ENCODE results near the gene COL21A1.
A peak's percentile ranks its signal among the peaks of the same experiment; 100 is the strongest.

The COL21A1 gene

DNA sequence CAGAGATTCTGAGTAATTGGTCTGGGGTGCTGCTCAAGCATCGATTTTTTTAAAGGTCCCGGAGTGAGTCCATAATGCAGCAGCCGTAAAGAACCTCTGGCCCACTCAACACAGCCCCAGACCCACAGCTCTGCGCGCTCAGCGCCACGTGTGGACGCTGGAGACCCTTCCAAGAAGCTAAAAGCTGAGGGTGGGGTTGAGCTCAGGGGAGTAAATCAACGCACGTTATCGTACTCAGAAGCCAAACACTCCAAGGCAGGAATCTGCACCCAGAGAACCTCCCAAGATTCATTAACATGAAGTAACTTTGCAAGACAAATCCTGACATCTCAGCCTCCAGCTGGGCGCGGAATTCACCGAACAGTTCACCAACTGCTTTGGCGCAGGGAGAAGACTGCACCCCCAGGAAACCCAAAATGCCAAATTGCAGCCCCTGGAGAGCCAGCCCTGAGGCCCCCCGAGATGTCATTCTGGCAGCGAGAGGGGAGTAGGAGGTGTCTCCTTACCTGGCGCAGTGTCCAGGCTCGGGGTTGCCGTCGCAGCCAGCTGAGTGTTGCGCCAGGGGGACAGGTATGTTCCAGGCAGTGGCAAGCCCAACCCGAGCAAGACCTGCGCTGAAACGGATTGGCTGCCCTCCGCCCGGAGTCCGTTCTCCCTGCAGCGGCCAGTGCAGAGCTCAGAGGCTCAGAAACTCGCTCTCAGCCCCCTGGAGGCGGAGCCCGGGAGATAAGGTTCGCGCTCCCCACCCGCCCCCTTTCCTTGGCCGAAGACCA, at the start of gene COL21A1:
COL21A1 (minus strand) TSS at position 700 of the 773 bp plus-strand sequence. CDS start 64,962 bp downstream, outside the sequence.
- Histone ChIP-seq H3F3A (ENCODE audit: control insufficient read depth, insufficient read depth) (no peaks in the 10 kb centered on the region), H3K4me3 (ENCODE audit: low read length) (no peak within 1 kb of the TSS), H4K20me1 (ENCODE audit: control insufficient read depth, insufficient read depth, low read depth, low read length) (no peaks in the 10 kb centered on the region), H3K27me3 (ENCODE audit: control insufficient read depth, low read length) (no peaks in the 10 kb centered on the region), H3K4me2 (ENCODE audit: low read length) (no peak within 1 kb of the TSS), H3K9me2 (replicated peaks; ENCODE audit: control insufficient read depth, low read length) (no peaks in the 10 kb centered on the region), H3K4me1 (ENCODE audit: control insufficient read depth, low read length) (no peaks in the 10 kb centered on the region), H3K36me3 (ENCODE audit: control insufficient read depth, low read length) (no peaks in the 10 kb centered on the region), H3K79me2 (ENCODE audit: control insufficient read depth, low read length) (no peaks in the 10 kb centered on the region), H3K27ac (ENCODE audit: low read depth, low read length) (no peak within 1 kb of the TSS), H3K9me3 (ENCODE audit: control insufficient read depth, insufficient read depth, low read length) (no peaks in the 10 kb centered on the region; the same call in 1 of the 2 replicates)
- TF ChIP-seq, protein P1, sequence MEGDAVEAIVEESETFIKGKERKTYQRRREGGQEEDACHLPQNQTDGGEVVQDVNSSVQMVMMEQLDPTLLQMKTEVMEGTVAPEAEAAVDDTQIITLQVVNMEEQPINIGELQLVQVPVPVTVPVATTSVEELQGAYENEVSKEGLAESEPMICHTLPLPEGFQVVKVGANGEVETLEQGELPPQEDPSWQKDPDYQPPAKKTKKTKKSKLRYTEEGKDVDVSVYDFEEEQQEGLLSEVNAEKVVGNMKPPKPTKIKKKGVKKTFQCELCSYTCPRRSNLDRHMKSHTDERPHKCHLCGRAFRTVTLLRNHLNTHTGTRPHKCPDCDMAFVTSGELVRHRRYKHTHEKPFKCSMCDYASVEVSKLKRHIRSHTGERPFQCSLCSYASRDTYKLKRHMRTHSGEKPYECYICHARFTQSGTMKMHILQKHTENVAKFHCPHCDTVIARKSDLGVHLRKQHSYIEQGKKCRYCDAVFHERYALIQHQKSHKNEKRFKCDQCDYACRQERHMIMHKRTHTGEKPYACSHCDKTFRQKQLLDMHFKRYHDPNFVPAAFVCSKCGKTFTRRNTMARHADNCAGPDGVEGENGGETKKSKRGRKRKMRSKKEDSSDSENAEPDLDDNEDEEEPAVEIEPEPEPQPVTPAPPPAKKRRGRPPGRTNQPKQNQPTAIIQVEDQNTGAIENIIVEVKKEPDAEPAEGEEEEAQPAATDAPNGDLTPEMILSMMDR (IDR thresholded peaks at IDR 0.05; ENCODE audit: low read depth, low read length, poor library complexity, severe bottlenecking): no peak
- no peak for TF ChIP-seq EZH2phosphoT487 (IDR thresholded peaks at IDR 0.05; ENCODE audit: borderline replicate concordance, low read length)

DNA sequence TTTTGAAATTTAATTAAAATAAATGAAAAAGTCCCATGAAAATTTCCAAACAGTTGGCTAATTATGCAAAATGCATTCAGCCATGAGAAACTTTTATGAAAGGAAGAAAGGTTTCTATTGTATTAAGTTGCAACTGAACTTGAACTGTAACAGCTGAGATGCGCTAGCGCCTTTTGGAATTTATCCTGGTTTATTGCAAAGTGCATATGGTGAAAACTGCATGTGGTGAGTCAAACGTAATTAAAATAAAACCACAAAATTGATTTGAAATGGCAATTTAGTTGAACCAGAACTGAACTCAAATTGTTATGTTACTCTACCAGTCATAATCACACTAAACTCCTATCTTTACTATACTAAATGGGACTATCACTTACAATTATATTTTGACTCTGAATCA, 46.4 kb upstream of the COL21A1 start:
- no peak overlapping the region for H3K27ac ChIP-seq (ENCODE audit: low read depth, low read length)
- no peaks in the 10 kb centered on the region for H3K4me1 ChIP-seq (ENCODE audit: control insufficient read depth, low read length)
- no peak overlapping the region for H3K4me2 ChIP-seq (ENCODE audit: low read length)
- TF ChIP-seq EZH2phosphoT487 (IDR thresholded peaks at IDR 0.05; ENCODE audit: borderline replicate concordance, low read length): no peak
- TF ChIP-seq, protein P1 (IDR thresholded peaks at IDR 0.05; ENCODE audit: low read depth, low read length, poor library complexity, severe bottlenecking): no peak
- no peaks in the 10 kb centered on the region for H3K36me3 ChIP-seq (ENCODE audit: control insufficient read depth, low read length)
- no peaks in the 10 kb centered on the region for H3K9me3 ChIP-seq (ENCODE audit: control insufficient read depth, insufficient read depth, low read length)
- H3K9me2 ChIP-seq (replicated peaks; ENCODE audit: control insufficient read depth, low read length): no peaks in the 10 kb centered on the region
- no peak overlapping the region for H3K4me3 ChIP-seq (ENCODE audit: low read length)
- no peaks in the 10 kb centered on the region for H3F3A ChIP-seq (ENCODE audit: control insufficient read depth, insufficient read depth)
- no peaks in the 10 kb centered on the region for H3K27me3 ChIP-seq (ENCODE audit: control insufficient read depth, low read length)
- no peaks in the 10 kb centered on the region for H4K20me1 ChIP-seq (ENCODE audit: control insufficient read depth, insufficient read depth, low read depth, low read length)
- H3K79me2 ChIP-seq (ENCODE audit: control insufficient read depth, low read length): no peaks in the 10 kb centered on the region

GRCh38 chr6:56292505-56293181, 45.3 kb upstream of the COL21A1 start:
- Histone ChIP-seq H3K4me3 (ENCODE audit: low read length) (no peak overlapping the region), H3K27me3 (ENCODE audit: control insufficient read depth, low read length) (no peaks in the 10 kb centered on the region), H3F3A (ENCODE audit: control insufficient read depth, insufficient read depth) (no peaks in the 10 kb centered on the region), H3K79me2 (ENCODE audit: control insufficient read depth, low read length) (no peaks in the 10 kb centered on the region), H3K9me3 (ENCODE audit: control insufficient read depth, insufficient read depth, low read length) (no peaks in the 10 kb centered on the region), H3K36me3 (ENCODE audit: control insufficient read depth, low read length) (no peaks in the 10 kb centered on the region), H3K27ac (ENCODE audit: low read depth, low read length) (no peak overlapping the region), H3K4me1 (ENCODE audit: control insufficient read depth, low read length) (no peaks in the 10 kb centered on the region), H3K9me2 (replicated peaks; ENCODE audit: control insufficient read depth, low read length) (no peaks in the 10 kb centered on the region), H3K4me2 (ENCODE audit: low read length) (no peak overlapping the region), H4K20me1 (ENCODE audit: control insufficient read depth, insufficient read depth, low read depth, low read length) (no peaks in the 10 kb centered on the region)
- TF ChIP-seq, protein P1 (IDR thresholded peaks at IDR 0.05; ENCODE audit: low read depth, low read length, poor library complexity, severe bottlenecking): peak; percentile 26
- TF ChIP-seq EZH2phosphoT487 (IDR thresholded peaks at IDR 0.05; ENCODE audit: borderline replicate concordance, low read length): no peak
